Adipose tissue (tissue), 3 donors: ENCODE data around the gene FOXP1. TPM values are rescaled to one million over a fixed set of nuclear protein-coding genes. Genes with fewer than 3 reads are reported as not detected.

Experiments
- H3K27ac ChIP-seq: one replicate; pipeline ENCODE4 v1.5.1; 2013; ENCODE audit warnings: low read depth, low read length
- WGBS, 3 donors: extraction: QIAGEN DNeasy Blood & Tissue Kit; methylation state at CpG; one replicate each; pipeline ENCODE4 v1.1.7; 2013; 5-methylcytosine and 5-hydroxymethylcytosine counted together
- polyA plus RNA-seq, 3 donors: library from polyadenylated mRNA; stranded (reverse); fragments of 200-250 nt; gene quantifications; one replicate each; pipeline ENCODE4 v1.2.3, GENCODE V29; 2013
- donor health status: healthy with polysubstance abuse.
- donor health status: Bipolar disorder and iron deficiency.
- donor health status: healthy.

The FOXP1 gene
- polyA plus RNA-seq, 3 donors: 6.3 to 19.2 (median 11.4) TPM

DNA sequence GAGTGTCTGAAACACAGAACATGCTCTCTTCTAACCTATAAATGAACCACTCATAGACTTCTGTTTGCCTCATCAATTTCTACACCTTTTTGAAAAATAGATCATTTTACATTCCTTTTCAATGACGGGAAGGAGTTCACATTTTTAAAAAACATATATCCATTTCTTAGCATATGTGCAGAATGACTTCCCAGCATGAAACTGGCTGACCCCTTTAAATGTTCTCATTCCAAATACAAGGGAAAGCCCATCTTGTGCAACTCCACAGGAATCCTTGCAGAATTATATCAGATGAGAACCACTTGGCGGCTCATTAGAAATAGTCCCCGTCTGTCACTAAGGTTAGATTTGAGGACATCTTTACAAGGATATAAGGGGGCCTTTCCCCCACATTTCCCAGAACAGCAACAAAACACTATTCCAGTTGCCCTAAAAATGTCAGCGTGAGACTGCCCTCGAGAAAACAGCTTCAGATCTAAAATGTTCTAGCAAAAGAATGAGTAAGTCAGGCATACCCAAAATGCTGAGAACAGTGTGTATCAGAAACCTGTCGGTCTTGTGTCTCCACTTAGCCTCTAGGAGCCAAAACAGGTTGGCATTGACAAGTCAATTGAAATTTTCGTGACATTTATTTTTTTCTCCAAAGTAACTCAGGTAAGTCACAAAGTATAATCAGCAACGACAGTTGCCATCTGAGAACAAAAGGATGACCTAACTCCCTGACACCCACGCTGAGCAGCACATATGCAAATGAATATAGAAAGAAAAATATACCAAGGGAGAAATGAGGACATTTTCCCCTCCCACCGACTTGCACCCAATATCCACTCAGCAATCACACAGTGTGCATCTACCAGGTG, 63.1 kb downstream of the FOXP1 start:
- 79 to 85% (median 85%) methylated on average over 10 of the region's 10 CpGs for WGBS, 3 donors
- H3K27ac ChIP-seq: no peak overlapping the region

DNA sequence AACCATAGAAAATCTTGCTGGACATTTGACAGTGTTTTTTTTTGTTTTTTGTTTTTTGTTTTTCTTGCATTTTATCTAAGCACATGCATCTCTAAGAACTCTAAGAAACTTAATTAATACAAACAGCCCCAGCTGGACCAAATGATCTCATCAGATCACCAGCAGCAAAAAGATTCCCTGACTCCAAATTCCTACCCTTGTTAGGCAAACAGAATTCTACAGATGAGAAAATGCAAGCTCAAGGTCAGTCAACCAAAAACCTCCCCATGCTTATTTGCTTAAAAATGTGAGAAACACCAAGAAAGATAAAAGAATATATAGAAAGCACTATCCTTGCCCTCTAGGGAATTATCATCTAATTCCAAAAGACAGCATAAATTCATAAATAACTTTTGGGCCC, 65.4 kb downstream of the FOXP1 start:
- no peak overlapping the region for H3K27ac ChIP-seq

DNA sequence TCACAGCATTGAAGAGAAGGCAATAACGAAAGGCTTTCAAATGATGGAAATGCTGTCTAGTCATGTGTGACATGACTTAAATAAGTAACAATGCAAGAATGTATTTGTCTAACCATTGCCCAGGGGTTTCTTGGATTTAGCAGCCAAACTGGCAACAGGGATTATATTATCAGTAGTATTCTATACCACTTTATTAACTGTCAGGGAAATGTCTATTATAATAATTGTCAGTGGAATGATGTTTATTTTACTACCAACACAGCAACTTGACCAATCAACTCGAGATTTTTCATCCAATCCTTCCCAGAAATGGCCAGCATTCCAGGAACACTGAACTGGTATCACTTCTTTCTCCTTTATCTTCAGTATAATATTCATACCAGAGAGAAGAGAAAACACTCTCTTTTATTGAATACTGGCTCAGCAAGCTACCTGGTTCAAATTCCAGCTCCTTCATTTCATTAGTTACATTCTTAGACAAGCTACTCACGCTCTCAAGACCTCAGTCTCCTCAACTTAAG, 66.2 kb downstream of the FOXP1 start:
- 89 to 94% (median 89%) methylated on average over 3 of the region's 3 CpGs for WGBS, 3 donors
- no peak overlapping the region for H3K27ac ChIP-seq

DNA sequence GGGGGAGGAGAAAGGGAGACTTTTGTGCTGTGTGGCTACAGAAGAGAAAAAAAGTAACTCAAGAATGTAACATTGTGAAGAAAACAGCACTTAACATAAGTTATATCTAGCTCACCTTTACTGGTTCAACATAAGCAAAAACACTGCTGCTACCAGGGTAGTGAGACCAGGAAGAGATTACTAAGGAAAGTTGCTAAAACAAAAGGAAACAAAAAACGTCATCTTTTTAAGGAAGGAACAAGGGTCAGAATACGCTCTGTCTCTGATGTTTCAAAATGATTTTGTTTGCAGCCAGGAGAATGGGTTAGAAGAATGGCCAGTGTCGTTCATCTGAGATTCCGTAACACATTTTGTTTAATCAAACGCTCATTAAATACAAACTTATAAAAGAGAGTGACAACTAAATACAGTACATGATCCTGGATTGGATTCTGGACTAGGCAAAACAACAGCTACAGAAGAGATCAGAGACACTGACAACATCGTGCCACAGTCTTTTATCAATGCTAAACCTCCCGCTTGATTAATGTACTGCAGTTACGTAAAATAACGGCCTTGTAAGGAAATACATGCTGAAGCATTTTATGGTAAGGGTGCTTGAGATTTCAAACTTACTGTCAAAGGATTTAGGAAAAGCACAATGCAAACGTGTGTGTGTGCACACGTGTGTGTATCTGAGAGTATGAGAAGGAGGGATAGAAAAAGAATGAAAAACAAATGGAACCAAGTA, 67.7 kb downstream of the FOXP1 start:
- 36 to 70% (median 41%) methylated on average over 11 of the region's 11 CpGs for WGBS, 3 donors
- H3K27ac ChIP-seq: no peak overlapping the region

DNA sequence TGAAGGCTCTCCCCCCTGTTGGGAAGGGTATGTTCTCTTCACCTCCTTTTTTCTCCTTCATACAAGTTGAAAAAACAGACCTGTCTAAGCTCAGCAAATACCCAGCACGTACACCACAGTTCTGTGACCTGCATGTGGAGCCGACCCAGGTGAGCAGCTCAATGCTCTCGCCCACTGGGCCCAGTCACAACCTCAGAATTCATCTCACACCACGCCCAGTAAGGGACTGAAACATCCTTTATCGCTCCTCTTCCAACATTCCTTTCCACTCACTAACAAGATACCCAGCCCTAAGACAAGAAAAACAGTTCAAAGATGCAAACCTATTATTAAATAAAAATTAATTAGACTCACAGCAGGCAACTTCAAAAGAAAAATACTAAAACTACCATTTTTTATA, 68.9 kb downstream of the FOXP1 start:
- H3K27ac ChIP-seq: no peak overlapping the region
- 88 to 99% (median 91%) methylated on average over 5 of the region's 5 CpGs for WGBS, 3 donors

DNA sequence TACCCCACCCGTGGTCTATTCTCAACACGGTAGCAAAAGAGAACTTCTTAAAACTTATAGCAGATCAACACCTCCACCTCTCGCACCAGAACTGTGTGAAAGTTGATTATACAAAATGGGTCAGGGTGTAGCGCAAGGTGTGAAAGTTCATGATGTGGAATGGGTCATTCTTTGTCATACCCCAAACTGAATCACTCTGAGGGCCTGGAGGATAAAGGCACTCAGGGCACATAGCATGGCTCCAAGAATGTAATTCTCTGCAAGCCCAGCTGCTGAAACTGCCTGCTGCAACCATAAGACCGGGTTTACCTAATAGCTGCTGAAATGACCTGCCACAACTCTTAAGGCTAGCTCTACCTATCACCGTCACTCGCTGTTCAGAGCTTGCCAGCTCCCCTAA, 70.0 kb downstream of the FOXP1 start:
- 87 to 98% (median 94%) methylated on average over 7 of the region's 7 CpGs for WGBS, 3 donors
- H3K27ac ChIP-seq: no peak overlapping the region

DNA sequence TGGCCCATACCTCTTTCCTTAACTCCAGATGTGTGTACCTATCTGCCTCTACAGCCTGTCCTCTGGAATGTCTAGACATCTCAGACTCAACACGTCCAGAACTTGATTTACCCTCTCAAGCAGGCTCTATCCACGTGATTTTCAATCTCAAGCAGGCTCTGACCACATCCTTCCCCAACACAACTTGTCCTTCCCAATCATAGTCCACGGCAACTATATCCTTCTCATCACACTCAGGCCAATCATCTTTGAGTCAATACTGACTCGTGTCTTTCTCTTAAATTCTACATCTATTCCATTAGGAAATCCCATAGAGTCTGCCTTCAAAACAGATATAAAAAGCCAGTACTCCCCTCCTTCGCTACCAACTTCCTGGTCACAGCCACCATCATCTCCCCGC, 70.4 kb downstream of the FOXP1 start:
- WGBS, 3 donors: 64 to 93% (median 70%) methylated on average over 6 of the region's 6 CpGs
- H3K27ac ChIP-seq: no peak overlapping the region

DNA sequence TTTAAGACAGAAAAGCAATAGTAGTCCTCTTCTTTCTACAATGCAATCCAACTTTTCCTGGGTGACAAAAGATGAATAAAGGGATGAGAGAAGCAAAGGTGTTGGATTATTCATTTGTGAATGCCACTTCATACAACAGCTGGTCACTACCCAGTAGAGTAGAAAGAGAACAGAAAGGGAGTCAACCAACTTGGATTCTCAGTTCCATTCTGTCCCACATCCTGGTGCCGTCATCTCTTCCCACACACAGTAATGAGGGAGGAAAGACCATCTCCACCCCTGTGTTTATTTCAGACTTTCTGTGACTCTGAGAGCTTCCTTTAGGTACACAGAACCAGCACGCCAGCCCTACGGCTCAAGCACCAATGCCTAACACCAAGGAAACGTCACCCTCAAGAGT, 71.0 kb downstream of the FOXP1 start:
- WGBS, 3 donors: 87 to 94% (median 94%) methylated on average over 4 of the region's 4 CpGs
- no peak overlapping the region for H3K27ac ChIP-seq

DNA sequence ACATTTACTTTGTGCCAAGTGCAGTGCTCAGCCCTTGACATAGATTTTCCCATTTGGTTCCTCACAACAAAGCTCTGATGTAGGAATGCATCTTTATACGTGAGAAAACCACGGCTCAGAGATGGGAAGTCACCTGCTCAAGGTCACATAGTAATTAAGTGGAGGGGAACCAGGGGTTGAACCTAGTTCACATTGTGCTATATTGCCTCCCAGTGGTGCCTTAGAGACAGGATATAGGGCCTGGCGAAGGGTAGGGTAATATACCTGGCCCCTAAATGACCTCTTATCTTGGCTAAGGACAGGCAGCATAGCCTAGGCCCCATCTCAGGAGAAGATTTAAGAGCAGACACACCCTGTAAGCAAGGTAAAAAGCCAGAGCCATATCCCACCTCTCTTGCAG, 71.5 kb downstream of the FOXP1 start:
- 46 to 53% (median 47%) methylated on average over 3 of the region's 3 CpGs for WGBS, 3 donors

DNA sequence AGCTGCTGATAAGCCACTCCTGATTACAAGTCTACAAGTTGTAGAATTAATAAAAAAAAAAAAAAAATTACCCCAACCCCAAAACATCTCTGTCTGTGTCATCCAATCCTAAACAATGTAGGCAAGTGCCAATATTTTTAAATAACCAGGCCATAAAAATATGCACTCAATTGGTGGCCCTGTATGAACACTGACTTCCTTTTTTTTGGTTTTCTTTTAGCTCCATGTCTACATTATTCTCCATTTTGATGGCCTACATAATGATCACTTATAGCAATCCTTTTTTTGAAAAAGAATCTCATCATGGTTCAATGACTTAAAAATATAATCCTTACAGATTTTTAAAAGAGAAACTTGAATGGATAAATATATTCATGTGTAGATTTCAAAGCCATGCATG, 72.1 kb downstream of the FOXP1 start:
- no peak overlapping the region for H3K27ac ChIP-seq

More for the DNA sequence above, 71.5 kb downstream of the FOXP1 start:
- no peak overlapping the region for H3K27ac ChIP-seq

DNA sequence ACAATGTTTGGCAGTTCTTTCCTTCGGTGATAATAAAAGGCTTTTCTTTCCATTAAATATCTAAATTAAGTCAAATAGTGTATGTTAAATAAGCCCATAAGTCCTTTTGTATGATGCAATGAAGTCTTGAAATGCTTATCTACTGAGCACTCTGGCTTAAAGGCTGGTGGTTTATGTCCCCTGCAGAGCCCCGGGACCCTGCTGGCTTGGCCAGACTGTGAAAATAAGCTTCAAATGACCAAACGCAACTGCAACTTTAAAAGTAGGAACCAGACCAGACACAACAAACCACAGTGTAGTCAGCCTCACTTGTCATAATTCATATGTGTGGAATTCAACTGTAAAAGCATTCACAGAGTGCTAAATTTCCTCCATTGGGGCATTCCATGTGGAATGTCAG, 72.5 kb downstream of the FOXP1 start:
- 43 to 71% (median 52%) methylated on average over 3 of the region's 3 CpGs for WGBS, 3 donors
- no peak overlapping the region for H3K27ac ChIP-seq

DNA sequence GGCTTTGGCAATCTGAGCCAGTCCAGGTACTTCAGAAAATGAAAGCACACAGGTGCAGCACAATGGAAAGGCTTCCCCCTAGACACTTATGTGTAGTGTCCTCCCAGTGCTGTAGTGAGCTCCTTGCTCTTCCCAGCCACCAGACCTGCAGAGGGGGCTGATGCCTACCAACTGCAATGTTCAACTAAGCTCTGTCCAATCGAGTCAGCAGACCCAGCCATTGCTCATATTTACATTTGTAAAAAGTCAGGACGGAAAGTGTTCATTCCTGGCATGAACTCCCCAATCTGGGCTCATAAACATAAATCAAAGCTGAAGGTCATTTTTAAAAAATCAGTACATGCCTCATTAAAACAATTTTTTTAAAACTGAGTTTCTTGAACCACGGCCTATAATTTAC, 73.0 kb downstream of the FOXP1 start:
- WGBS, 3 donors: 32 to 70% (median 56%) methylated on average over 3 of the region's 3 CpGs
- no peak overlapping the region for H3K27ac ChIP-seq

DNA sequence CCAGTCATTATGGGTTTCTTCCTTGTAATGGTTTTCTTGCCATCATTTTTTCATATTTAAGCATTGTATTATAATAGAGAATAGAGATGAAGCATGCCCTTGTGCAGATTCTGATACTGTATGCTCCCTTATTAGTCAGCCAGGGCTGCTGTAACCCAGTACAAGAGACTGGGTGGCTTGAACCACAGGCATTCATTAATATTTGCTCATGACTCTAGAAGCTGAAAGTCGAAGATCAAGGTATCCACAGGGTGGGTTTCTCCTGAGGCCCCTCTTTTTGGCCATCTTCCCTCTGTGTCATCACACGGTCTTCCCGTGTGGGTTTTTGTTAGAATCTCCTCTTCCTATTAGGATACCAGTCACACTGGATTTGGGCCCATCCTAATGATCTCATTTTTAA, 74.5 kb downstream of the FOXP1 start:
- no peak overlapping the region for H3K27ac ChIP-seq
- WGBS, 3 donors: 90 to 96% (median 92%) methylated on average over 3 of the region's 3 CpGs

DNA sequence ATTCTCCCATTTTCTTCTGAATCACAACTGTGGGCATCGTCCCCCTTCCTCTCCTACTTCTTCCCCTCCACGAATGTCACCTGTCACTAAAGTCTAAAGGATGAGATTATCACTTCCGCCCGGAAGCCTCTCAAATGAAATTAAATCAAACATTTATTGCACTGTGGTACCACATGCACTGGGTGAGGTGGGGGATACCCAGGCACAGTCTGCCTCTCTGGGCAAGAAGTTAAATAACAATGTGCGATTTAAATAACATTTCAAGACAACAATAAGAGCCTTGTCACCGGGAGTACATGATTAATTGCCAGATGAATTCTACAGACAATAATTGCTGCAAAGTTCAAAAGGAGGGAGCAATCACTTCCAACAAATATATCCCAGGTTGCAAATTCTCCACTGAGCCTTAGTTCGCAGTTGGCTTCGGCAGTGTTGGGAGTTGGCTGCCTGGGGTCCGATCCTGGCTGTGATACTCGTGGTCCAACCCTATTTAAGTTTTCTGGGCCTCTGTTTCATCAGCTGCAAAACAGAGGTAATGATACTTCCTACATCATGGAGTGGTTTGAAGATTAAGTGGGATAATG, 77.7 kb downstream of the FOXP1 start:
- 88 to 91% (median 90%) methylated on average over 10 of the region's 10 CpGs for WGBS, 3 donors

DNA sequence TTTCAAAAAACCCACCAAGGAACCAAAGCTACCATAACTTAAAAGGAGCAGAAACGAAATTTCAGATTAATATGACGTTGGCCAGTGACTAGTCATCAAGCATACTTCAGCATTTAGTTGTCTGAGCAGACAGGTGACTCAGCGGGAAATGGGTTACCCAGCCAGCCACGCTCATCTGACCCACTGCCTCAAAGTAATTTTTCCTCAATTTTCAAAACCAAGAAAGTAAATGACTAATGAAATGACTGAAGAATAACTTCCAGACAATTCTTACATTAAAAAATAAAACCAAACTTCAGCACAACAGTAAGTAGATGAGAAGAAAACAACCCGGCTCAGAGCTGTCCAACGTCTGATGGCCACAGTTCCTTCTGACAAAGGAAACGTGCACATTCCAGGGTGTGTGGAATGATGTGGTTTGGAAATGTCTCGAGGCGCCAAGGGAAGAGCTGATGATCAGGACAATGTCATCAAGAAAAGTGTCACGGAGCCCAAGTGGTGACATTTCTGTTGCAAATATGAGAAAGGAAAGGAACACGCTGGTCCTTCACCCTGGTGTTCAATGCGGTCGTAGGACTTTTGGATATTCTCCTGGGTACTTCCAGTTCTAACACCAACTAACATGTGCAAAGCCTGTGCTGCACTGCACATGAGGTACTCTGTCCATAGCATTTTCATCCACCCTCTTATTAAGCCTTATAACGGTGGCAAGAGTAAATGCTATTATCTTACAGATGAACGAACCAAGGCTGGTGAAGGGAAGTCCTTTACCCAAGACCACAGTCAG, 79.1 kb downstream of the FOXP1 start:
- no peak overlapping the region for H3K27ac ChIP-seq
- 74 to 87% (median 83%) methylated on average over 15 of the region's 15 CpGs for WGBS, 3 donors

More for the DNA sequence above, 77.7 kb downstream of the FOXP1 start:
- no peak overlapping the region for H3K27ac ChIP-seq

DNA sequence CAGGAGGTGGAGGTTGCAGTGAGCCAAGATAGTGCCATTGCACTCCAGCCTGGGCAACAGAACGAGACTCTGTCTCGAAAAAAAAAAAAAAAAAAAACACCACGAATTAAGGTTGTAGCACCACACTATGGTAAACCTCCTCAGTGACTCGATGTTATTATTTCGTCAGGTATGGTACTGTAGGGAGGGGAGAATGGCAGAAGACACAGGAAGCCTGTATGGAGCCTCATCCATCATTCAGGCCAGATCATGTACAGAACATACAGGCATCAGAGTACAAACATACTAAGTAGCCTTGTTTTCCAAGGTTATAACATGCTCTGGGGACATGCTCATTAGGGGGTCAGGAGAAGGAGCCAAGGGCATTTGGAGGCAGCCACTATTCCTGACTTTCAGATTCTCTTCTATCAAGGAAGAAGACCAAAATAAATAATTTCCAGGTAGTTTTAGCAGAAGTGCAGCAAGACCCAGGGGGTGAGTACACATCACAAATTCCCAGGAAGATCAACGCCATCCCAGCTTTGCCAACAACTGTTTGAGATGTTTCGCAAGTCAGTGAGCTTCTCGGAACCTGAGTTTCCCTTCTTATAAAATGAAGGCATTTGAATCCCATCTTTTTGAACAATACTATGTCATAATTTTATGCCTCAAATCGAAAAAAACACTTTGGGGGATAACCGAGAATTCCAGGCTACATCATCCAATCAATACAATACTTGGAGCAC, 79.8 kb downstream of the FOXP1 start:
- H3K27ac ChIP-seq: no peak overlapping the region
- 84 to 90% (median 89%) methylated on average over 10 of the region's 10 CpGs for WGBS, 3 donors

DNA sequence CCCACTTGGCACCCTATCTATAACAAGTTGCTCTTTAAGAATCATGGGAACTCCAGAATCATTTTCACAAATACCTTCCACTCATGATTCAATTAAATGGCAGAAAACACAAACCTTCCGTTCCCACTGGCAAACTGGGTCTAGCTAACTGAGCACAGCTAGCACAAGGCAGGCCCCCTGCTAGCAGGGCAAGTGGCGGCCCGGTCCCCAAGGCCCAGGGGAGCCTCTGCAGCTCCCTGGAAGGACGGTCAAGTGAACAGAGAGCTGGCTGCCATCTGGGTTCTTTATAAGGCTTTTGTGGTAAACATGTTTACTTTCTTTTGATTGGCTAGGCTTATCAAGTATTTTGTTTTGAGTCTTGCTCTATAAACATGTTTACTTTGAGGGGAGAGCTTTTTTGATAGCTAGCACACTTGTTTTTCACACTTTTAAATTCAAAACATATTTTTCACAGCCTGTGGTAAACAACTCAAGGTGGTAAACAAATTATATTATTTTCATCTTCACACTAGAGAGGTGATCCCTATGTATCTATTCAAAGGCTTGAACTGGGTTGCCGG, 81.4 kb downstream of the FOXP1 start:
- no peak overlapping the region for H3K27ac ChIP-seq
- 89 to 93% (median 90%) methylated on average over 5 of the region's 5 CpGs for WGBS, 3 donors

DNA sequence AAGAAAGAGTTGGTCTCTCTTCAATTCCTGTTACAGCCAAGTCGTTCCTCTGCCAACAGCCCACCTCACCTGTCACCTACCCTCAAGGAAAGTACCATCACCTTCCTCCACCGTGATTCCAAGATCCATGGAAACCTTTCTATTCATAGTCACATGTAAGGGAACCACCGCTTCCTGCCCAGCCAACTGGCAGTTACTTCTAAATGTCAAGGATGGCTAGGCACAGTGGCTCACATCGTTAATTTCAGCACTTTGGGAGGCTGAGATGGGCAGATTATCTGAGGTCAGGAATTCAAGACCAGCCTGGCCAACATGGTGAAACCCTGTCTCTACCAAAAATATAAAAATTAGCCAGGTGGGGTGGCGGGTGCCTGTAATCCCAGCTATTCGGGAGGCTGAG, 82.8 kb downstream of the FOXP1 start:
- no peak overlapping the region for H3K27ac ChIP-seq
- 93 to 96% (median 95%) methylated on average over 6 of the region's 6 CpGs for WGBS, 3 donors
